GM18868 (cell line): ENCODE measurements around the gene AGK.

Experiments used
- ATAC-seq: cut with Tn5 transposase; IDR thresholded peaks from one replicate; pipeline ENCODE4 v1.9.1; 2021; ENCODE audit warnings: mild to moderate bottlenecking, moderate library complexity; ENCODE audit not compliant: unreplicated experiment

AGK gene

GRCh38 chr7:141551094-141551781, at the start of gene AGK:
AGK (plus strand) TSS chr7:141551410; CDS start chr7:141555467, 4,057 bp downstream.
- ATAC-seq, result peak; percentile 91

- no peak for ATAC-seq
These were observed 49.8 kb upstream of the AGK start for GRCh38 chr7:141501451-141501850.

DNA sequence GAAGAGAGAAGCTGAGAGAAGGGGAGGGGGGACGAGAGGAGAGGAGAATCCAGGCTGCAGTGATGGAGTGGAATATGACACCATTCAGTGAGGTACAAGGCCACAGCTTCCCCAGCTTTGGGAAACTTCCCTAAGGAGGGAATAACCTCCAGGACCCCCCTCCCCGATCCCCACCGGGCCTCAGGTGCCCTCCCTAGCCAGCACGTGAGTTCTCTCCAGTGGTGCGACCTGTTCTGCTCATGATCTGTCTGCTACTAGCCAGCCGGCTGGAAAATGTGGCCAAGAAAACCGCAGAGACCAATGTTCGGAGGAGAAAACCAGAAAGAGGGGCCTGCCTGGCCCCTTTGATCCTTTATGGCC, 39.9 kb upstream of the AGK start:
- ATAC-seq, result no peak

GRCh38 chr7:141511676-141512396, 39.4 kb upstream of the AGK start:
- no peak for ATAC-seq

DNA sequence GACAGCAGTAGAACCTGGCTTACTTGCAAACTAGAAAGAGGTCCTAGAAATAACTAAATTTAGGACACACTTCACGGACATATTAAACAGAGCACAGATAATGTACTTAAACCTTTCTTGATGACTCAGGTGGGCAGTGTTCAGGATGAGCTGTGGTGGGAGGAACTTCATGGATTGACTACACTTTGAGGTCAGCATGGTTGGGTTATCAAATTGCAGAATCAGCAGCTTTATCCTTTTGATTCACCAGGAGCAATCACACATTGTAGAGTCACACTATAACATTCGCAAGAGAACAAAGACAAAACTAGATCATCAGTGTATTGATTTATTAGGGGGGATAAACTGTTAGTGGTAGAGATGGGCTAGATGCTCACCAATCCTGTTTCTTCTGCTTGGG, 38.6 kb upstream of the AGK start:
- ATAC-seq, result no peak

DNA sequence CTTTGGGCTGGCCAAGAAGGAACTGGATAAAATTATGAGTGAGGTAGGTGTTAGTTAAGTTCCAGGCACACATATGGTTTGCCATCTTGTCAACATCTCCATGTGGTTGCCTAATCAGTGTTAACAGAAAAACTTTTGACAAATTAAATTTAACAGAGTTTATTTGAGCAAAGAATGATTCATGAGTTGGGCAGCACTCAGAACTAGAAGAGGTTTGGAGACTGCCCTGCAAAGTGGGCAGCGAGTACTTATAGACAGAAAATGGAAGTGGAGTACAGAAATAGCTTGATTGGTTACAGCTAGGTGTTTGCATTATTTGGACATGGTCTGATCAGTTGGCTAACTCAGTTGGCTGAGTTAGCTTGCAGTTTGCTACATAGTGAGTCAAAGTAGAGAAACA, 37.5 kb upstream of the AGK start:
- ATAC-seq, result no peak

DNA sequence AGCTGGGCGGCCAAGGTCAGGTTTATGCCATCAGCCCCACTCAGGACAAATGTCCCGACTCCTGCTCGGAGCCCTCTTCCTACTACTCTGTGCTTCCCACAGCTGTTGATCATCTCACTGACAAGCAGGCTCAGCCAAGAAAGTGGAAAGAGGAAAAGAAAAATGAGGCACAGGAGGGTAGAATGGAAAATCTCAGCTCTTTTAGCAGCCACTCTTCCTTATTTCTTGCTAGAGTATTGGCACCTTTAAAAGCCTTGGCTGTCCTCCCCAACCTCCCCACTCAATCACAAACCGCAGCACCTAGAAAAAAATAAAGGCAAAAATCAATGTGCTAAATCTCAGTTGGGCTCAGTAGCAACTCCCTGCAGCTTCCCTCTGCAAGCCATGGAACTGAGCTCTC, 35.3 kb upstream of the AGK start:
- ATAC-seq, result no peak

DNA sequence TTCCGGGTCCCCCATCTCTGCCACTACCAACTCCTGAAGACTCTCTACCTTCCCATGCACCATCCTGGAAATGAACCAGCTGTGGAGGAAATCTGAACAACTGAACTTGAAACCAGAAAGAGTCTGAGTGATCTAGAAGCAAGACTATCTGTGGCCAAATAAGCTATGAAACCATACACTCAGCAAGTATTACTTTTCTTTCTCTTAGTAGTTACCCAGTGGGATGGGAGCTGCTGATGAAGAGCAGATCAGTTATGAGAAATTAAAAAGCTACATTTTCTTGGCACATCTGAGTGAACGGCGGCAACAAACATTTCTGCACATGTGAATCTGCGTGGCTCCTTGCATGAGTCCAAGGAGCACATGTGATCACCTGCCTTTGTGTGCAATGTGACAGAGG, 31.6 kb upstream of the AGK start:
- ATAC-seq, result no peak

- ATAC-seq, result peak; percentile 63
These were observed 28.4 kb upstream of the AGK start for GRCh38 chr7:141522657-141523342.

DNA sequence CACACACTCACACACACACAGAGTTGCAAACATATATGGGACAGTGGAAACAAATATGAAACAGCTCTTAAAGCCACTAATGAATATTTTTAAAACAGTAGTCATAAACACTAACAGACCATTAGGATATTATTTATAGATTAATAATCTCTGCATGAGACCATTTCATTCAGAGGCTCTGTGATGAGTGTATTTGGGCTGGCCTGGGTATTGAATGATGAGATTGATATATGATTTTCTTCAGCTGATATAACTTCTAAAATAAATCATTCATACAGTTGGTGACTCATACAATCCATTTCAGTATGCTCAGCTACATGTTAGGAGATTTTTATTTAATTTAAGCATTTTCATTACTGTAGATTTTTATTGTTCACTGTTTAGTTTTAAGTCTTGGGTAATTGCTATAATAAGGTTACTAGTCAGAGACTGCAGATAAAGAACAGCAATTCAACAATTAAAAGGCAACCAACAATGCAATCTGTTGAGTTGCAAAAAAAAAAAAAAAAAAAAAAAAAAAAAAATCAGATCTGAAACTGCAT, 25.2 kb upstream of the AGK start:
- ATAC-seq, result no peak

DNA sequence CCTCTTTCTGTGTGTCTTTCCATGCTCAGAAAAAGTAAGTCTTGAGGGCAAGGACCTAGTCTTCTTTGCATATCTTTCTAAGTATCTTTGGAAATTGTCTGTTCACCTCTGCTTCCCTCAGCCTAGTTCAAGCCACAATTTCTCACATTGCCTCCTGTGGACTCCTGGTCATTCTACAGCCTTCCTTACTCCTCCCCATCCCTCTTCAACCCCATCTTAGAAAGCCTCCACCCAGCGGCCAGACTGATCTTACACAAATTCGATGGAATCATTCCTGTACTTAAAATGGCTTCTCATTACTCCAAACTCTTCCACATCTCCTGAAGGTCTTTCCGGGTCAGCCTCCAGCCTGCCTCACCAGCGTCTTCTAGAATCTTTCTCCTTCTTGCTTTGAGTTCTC, 24.1 kb upstream of the AGK start:
- ATAC-seq, result no peak

- ATAC-seq, result no peak
These were observed 22.8 kb upstream of the AGK start for GRCh38 chr7:141528399-141528798.

GRCh38 chr7:141533149-141533949, 17.9 kb upstream of the AGK start:
- peak; percentile 69 for ATAC-seq

GRCh38 chr7:141534757-141535737, 16.2 kb upstream of the AGK start:
- ATAC-seq, result no peak

DNA sequence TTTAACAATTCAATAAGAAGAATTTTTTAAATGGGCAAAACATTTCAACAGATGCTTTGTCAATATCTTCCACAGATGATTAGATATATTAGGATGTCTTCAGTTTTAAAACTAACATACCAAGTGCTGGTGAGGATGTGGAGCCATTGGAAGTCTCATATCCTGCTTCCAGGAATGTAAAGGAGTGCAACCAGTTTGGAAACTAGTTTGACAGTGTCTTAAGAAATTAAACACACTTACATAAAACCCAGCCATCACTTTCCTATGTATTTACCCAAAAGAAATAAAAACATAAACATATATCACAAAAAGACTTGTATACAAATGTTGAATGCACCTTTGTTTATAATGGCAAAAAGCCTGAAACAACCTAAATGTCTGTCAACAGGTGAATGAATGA, 13.3 kb upstream of the AGK start:
- ATAC-seq, result no peak

DNA sequence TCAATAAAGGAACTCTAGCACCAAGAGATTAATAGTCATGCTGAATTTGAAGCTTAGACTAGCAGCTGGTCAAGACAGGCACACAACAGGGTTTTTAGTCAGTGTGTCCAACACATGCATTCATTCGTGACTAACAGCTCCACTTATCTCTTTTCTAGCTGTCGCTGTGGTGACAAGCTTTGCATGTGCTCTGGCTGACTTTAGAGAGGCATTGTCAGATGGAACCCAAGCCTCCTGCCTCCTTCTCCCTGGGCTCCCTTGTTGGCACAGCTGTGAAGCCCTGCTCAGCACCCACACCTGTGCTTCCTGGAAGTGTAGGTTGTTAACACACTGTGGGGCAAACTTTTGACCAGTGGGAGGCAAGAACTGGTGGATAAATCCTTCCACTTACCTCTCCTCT, 9.8 kb upstream of the AGK start:
- ATAC-seq, result no peak

- ATAC-seq, result no peak
These were observed 6.4 kb upstream of the AGK start for GRCh38 chr7:141544831-141545230.

DNA sequence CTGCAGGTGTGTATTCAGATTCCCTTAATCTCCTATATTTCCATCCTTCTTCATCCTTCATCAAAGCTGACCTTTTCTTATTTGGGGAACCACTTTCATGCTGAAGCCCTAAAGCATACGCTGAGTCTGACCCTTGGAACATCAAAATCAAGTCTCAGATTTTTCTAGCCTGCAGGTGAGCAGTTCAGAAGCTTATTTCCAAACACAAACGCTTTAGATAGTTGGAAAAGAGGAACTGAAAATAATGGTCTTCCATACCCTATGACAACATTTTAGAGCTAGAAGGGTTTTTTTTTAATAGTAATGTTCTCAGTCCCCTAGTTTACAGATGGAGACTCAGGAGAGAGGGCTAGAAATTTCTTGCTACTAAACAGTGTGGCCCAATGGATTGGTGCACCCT, 1.6 kb upstream of the AGK start:
- no peak for ATAC-seq

DNA sequence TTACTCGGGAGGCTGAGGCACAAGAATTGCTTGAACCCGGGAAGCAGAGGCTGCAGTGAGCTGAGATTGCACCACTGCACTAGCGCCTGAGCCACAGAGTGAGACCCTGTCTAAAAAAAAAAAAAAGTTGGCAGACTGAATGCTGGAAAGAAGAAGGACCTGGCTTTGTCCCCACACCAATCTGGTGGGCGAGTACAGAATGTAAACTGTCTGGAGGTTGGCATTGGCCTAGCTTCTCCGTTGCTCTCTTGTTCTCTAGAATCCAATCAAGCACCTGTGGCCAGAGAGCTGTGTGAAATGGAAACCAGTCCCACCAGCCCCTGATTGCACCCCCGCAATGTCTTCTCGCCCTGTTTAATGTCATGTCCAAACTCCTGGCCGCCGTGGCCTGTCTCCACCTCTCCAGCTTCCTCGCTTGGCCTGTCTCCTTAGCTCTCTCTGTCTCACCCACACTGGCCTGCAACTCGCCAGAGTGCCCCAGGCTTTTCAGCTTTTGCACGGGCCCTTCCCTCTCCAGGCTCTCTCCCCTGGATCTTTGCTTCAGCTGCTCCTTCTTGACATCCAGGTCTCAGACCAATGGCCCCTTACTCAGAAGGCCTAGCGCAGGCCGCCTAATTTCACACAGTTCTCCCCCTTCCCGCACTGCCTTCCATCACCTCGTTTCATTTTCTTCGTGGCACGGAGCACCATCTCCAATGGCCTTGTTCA, 670 bp upstream of the AGK start:
- ATAC-seq, result peak; percentile 1
